HUDEP-2 (cell line): Measurements from ENCODE around the gene ZNF536.
A peak's percentile ranks its signal among the peaks of the same experiment; 100 is the strongest.
"Not testable (repeated sequence)": the region's sequence is repeated elsewhere in the genome, so short reads cannot be mapped to it uniquely, and the experiment has no call there.

ENCODE experiments used
- DNase-seq, 76 experiments: peaks; one replicate each; lab custom pipeline; 2025; ENCODE audit not compliant: unreplicated experiment in 76 of 76; lab: John Stamatoyannopoulos, UW

The ZNF536 gene

DNA sequence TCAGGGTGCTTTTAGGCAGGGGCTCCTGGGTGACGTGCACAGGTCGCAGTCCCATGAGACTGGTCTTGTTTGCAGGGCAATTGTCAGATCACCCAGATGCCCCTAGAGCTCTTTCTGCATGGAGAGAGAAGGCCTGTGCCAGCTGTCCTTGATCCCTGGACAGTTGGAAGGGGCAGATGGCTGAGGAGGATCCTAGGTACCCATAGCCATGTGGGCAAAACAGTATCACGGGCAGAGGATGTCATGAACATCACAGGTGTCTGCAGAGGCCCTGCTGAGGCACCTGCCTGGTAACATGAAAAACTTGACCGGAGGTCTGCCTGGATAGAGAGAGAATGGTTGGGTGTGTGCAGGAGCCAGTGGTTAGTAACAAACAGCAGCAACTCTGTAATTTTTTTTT, 99.3 kb downstream of the ZNF536 start:
- DNase-seq, result no peak

DNA sequence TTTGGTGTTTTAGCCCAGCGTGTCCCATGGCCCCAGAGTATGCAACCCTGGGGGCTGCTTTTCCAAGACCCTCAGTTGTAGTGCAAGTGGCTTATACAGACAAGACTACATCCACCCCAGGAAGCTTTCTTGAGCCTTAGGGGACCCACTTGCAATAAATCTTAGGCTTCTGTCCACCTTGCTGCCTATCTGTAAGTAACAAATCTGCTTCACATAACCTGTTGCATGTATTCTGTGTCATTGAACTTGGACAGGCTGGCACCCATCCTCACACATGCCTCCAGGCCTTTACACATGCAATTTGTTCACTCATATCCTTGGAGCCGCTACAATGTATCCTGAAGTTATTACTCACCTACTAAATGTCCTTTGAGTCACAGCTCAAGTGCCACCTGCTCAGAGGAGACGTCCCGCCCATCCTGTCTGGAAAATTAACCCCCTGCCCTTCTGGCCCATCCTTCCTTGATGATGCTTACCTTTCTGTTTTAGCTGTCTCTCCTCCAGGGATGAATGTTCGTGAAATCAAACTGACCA, 101.2 kb downstream of the ZNF536 start:
- DNase-seq, result no peak

DNA sequence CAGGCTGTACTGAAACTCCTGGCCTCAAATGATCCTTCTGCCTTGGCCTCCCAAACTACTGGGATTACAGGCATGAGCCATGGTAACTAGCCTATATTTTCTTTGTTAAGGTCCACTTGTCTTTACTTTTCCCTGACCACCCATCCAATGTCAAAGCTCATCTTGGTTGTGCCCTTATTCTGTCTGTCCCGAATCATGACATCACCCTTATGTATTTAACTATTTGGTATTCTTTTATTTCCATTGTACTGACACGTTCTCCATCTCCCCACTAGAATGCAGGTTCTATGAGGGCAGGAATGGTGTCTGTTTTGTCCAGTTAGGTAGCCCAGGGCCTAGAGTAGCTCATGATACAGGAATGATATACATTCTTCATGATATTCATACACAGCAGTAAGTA, 104.8 kb downstream of the ZNF536 start:
- no peak for DNase-seq

DNA sequence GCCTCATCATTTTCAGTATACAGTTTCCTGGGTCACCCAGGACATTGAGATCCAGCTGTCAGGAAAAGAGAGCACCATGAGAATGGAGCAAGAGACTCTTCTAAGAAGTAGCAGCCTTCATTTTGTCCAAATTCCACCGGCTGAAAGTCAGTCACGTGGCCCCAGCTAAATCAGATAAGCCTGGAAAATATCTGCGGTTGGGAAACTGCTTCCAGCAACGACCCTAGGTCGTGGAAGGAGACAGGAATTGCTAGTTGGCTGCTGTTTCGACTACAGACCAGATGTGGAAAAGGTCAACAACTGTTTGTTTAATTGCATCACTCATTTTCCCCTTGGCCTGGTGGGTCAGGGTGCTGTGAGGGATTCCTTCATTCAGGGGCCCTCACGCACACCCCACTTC, 107.0 kb downstream of the ZNF536 start:
- DNase-seq, result no peak

DNA sequence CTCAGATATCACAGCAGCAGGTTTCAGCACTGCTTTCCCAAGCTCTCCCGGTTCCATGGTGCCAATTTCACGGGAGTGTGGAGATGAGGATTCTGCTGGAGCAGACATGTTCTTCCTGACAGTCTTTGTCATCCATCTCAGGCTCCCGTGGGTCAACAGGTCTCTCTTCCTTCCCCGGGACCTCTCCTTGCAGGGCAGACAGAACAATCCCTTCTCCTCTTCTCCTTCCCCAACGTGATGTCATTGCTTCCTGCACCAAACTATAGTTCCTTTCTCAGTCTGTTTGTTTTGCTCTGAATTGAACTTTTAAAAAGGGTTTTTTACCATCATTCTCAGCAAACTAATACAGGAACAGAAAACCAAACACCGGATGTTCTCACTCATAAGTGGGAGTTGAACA, 107.9 kb downstream of the ZNF536 start:
- no peak for DNase-seq

DNA sequence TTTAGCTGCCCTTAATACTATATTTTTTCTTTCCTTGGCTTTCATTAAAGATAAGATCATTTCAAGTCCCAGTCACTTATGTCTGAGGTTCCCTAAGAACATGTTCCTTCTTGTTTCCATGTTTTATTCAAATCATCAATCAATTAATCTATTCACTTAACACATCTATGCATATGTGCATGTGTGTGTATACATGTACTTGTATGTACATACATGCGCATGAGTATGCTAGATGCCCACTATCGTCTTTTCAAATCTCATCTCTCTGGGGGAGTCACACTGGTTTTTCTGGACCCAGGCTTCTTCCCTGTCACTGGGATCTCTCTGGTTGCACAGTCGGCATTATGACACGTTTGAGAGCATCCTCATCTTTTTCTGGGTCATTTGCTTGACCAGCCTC, 108.9 kb downstream of the ZNF536 start:
- no peak for DNase-seq

DNA sequence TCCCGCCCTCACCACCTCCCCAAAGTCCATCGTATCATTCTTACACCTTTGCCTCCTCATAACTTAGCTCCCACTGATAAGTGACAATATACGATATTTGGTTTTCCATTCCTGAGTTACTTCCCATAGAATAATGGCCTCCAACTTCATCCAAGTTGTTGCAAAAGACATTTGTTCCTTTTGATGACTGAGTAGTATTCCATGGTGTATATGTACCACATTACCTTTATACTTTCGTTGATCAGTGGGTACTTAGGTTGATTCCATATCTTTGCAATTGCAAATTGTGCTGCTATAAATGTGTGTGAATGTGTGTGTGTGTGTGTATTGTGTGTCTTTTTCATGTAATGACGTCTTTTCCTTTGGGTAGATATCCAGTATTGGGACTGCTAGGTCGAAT, 109.6 kb downstream of the ZNF536 start:
- no peak for DNase-seq

DNA sequence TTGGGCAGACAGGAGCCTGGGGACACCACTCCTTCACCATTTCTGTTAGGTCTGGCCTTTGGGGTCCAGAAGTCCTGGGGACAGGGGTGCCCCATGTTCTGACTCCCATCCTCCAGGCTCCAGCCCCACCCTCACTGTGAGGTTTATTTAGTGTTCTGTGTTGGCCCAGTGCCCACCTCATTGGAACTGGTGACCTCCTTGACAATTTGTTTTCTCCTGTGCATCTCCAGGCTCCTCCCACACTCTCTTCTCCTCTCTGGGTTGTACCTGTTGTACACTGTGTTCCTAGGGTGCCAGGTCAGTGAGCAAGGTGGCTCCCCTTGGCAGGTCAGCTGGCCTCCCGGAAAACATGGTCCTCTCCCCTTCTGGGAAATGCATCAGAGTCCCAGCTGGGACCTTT, 110.8 kb downstream of the ZNF536 start:
- DNase-seq, result no peak

DNA sequence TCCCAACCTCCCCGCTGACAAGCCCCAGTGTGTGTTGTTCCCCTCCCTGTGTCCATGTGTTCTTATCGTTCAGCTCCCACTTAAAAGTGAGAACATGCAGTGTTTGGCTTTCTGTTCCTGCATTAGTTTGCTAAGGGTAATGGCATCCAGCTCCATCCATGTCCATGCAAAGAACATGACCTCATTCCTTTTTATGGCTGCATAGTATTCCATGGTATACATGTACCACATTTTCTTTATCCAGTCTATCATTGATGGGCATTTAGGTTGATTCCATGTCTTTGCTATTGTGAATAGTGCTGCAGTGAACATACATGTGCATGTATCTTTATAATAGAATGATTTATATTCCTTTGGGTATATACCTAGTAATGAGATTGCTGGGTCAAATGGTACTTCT, 114.1 kb downstream of the ZNF536 start:
- not testable (repeated sequence) for DNase-seq

DNA sequence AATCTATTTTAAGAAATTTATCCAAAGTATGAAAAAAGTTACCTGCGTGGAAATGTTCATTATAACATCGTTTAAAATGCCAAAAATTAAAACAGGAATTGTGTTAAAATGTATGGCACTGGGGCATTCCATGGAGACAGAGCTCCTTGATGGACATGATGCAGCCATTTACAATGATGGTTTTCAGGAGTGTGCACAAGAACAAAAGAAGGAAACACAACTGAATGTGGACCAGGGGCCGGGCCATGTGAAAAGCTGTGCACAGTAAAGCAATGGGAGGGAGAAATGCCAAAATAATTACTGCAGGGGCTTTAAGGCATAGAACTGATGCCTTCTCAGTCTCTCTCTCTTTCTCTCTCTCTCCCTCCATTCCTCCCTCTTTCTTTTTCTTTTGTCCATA, 115.0 kb downstream of the ZNF536 start:
- no peak for DNase-seq

DNA sequence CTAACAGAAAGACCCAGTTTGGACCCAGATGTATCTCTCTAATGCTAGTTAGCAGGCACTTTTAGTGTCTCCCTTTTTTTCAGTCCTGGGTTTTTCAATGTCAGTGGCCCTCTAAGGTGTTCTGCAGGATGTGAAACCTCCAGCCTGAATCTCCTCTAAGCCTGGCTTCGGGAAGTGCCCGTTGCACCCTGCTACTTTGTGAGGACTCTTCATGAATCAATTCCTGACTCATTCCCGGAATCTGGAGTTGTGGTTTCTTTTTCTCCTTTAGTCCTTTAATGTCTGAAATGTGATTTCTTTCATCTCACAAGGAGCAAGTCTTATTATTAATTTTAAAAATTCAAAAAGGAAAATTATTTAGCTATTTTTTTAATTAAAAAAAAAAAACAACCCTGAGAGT, 116.0 kb downstream of the ZNF536 start:
- DNase-seq, result no peak

DNA sequence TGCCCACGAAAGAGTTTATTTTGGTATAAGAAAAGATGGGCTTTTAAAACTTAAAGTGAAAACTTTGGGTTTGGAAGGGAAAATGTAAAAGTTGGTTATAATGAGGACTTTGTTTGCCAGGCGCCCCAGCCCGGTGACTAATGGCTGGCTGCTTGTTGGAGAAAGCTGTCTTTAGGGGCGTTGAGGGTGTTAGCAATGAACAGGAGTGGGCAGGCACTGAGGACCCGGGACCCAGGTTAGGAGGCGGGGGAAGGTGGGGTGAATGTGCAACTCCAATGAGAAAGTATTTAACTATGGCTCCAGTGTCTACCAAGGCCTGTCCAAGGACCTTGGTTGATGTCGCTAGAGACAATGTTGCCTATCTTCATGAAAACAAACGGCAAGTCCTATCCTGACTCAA, 118.6 kb downstream of the ZNF536 start:
- no peak for DNase-seq

DNA sequence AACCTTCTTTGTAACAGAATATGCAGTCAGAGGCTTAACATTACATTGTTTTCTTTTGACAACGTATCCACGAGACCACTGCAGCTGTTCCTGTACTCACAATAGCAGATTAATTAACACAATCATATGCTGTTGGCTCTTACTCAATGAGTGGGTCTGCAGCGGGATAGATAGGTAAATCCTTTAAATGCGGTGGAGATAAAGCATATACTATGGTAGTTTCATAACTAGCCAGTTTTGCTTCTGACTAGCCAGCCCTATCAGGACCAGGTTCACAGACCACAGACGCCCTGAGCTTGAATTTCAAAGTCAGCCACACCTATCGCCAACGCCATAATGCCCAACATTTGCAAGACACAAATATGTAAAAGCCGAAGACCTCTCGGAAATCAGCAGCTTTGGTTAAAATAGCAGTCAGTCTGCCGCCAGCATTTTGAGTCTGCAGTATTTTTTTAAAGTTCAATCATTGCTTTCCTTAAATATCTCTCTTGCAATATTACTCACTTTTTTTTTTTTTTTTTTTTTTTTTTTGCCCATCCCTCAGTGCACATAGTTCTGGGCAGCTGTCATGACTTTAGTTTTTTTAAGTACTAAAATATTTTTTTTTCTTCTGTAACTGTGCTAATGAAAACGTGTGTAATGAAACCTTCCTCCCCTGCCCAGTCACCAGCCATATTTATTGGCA, 120.5 kb downstream of the ZNF536 start:
- peak in 5 of 76 experiments; percentile 5 to 24 (median 10) for DNase-seq

DNA sequence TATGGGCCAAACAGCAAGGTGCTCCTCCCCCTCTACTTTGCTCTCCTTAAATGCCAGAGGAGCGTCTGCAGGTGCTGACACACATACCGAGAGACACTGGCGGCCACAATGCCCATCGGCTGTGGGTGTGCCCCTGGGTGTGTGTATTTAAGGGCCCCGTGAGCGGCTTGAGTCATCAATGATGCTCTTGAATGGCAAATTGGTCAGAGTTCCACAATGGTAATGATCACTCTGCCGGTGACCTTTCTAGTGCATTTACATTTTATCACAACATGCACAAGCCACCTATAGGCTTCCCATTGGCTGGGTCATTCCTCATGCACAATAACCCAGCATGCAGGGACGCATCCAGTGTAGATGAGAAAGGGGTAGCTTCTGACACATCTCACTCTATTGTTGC, 124.8 kb downstream of the ZNF536 start:
- no peak for DNase-seq

DNA sequence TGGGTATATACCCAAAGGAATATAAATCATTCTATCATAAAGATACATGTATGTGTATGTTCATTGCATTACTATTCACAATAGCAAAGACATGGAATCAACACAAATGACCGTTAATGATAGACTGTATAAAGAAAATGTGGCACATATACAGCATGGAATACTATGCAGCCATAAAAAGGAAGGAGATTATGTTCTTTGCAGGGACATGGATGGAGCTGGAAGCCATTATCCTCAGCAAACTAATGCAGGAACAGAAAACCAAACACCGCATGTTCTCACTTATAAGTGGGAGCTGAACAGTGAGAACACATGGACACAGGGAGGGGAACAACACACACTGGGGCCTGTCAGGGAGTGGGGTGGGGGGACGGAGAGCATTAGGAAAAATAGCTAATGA, 125.9 kb downstream of the ZNF536 start:
- DNase-seq, result not testable (repeated sequence)

DNA sequence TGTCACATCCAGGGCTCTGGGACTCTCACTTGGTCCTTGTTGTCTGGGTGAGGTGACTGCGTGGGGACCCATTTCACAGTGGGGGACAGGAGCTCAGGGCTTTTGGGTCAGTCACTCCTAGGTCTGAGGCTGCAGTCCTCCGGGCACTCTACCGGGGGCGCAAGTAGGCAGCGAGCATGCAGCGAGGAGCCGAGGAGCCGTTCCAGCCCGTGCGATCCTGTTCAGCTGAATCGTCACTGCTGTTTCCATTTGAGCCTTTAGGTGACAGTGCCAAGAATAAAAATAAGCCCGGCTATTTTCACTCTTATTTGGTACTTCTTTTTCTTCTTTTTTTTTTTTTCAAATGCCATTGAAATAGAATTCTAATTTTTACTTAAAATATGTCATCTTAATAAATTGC, 126.5 kb downstream of the ZNF536 start:
- peak in 2 of 76 experiments; percentile 5 to 14 for DNase-seq

DNA sequence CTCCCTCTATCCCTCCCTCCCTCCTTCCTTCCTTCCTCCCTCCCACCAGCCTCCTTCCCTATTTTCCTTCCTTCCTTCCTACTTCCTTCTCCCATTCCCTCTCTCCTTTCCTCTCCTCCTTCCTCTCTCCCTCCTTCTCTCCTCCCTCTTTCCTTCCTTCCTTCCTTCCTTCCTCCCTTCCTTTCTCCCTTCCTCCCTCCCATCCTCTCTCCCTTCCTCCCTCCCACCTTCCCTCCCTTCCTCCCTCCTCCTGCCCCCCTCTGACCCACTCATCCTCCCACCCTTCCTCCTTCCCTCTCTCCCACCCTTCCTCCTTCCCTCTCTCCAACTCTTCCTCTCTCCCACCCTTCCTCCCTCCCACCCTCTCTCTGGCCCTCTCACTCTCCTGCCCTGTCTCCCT, 132.1 kb downstream of the ZNF536 start:
- no peak for DNase-seq

DNA sequence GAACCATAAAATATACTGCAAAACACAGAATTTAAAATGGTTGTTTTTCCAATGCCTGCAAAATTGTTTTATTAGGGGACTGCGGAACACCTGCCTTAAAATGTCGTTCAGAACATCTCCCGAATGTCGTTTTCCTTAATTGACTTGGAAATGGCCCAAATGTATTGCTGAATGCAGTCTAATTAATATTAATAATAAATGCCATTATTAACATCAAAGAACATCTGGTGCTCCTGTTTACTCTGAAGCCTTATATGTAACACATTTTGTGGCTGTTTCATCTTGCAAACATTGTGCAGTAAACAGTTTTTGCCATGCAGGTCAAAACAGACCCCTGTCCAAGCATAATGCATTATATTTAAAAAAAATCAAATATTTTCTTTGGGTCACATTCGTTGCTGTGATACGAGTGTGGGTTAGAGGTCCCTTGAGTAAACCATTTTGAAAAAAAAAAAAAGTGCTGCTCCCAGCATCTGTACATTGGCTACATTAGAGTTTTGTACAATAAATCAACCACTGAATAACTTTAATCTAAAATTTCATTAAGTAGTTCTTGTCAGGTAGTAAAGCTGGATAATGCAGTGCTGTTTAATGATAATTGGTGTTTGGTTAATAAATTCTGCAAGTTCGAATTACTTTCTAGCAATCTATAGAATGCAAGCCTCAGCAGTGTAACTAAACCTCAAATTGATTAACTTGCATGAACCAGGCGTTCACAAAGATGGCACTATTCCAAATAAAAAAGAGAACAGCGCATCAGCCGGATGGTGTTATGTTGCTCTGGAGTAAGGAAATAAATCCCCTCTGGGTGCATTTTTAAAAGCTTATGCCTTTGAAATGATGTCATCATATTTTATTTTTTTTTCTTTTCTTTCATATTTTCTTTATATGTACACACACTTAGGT, 140.2 kb downstream of the ZNF536 start:
- DNase-seq, result no peak

DNA sequence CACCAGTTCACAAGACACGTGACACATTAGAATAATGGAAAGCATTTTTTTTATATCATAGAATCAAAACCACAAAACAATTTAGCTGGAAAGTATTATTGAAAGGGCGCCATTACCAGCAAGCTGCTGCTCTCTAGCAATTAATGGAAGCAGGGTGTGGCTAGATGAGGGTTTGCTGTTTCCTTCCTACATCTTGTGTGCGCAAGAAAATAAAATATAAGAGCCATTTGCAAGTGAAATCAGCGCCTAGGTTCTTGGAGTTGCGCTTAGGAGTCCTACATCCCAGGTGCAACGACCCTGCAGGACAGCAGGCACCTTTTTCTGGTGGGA, 140.9 kb downstream of the ZNF536 start:
- DNase-seq, result no peak

DNA sequence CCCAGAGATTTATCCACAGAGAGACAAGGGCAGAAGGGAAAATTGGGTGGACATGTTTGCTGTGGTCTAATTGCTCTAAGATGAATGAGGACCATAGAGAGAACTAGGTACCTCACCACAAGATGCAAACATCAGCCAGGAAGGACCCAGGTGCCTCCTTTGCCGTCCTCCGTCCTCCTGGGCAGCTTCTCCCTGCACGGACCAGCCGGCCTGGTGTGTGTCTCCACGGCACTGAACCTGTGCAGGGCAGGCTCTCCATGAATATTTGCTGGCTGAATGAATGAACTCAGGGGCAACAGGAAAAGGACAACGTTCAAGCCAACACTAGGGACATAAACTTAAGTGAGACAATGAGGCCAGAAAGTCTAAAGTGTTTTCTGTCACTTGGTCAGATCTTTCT, 143.9 kb downstream of the ZNF536 start:
- no peak for DNase-seq

DNA sequence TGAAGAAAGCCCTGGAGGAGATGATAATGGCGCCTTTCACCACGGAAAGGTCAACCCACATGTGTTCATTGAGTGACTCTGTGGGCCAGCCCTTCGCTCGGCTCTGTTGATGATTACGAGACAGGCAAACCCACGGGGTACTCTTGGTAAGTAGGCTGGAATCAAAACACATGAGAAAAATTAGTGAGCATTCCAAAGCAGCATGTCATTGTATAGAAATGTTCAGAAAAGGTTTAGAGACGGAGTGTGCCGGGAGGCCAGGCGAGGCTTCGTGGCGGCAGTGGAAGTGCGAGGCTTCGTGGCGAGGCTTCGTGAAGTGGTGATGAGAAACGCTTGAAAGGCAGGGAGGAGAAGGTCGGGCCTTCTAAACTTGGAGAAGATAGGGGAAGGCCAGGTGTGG, 144.3 kb downstream of the ZNF536 start:
- no peak for DNase-seq

DNA sequence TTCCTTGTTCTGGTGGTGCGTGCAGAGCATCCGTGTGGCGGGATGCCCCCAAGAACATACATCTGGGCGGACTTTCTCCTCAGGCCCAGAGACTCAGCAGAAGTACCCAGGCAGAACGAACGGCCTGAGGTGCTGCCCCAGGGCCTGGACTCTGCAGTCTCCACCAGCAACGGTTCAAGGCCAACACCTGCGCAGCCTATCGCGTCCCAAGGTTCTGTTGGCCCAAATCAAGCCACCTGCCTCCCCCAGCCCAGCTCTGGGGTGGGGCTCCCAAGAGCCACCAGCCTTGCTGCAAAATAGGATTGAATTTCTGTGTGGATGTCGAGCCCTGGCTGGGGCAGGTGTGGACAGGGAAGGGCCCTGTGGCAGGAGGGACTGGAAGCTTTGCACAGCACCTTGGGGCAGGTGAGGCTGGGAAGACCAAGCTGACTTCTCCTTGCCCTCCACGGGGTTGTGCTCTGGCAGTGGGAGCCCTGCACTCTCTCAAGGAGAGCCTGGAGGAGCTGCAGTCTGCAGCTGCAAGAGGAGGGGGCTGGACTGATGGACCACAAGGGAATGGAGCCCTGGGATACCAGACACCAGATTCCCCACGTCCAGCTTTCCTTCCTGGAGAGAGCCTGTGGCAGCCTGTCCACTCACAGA, 146.9 kb downstream of the ZNF536 start:
- DNase-seq, result no peak
